Body of pancreas (tissue), 4 donors: ENCODE data around the gene SNRPD3.

Experiments used
- POLR2A ChIP-seq, 3 donors: fragments of 450-650 bp; IDR thresholded peaks; one replicate each; pipeline ENCODE4 v1.6.1; 2016; ENCODE audit warnings: antibody characterized with exemption in 3 of 3, mild to moderate bottlenecking in 2 of 3
- TF ChIP-seq, protein P1 (sequence below), 7 experiments: fragments of 450-650 bp in 4 of 7; fragments of 200-600 bp in 3 of 7; sonication (generic) in 3 of 7; IDR thresholded peaks; one replicate each; pipeline ENCODE4 v1.5.1; 2016 to 2019; ENCODE audit warnings: antibody characterized with exemption in 7 of 7

DNA sequence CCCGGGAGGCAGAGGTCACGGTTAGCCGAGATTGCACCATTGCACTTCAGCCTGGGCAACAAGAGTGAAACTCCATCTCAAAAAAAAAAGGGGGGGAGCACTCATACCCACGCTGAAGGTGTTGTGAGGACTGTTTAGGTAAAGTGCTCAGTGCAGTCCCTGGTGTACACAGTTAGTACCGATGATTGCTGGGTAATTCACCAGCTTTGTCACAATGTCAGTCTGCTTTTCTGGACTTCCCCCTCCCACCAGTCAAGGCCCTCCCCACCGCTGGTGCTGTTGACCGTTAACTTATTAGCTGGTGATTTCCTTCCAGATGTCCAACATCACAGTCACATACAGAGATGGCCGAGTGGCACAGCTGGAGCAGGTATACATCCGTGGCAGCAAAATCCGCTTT, 11.9 kb downstream of the SNRPD3 start:
- TF ChIP-seq, protein P1, sequence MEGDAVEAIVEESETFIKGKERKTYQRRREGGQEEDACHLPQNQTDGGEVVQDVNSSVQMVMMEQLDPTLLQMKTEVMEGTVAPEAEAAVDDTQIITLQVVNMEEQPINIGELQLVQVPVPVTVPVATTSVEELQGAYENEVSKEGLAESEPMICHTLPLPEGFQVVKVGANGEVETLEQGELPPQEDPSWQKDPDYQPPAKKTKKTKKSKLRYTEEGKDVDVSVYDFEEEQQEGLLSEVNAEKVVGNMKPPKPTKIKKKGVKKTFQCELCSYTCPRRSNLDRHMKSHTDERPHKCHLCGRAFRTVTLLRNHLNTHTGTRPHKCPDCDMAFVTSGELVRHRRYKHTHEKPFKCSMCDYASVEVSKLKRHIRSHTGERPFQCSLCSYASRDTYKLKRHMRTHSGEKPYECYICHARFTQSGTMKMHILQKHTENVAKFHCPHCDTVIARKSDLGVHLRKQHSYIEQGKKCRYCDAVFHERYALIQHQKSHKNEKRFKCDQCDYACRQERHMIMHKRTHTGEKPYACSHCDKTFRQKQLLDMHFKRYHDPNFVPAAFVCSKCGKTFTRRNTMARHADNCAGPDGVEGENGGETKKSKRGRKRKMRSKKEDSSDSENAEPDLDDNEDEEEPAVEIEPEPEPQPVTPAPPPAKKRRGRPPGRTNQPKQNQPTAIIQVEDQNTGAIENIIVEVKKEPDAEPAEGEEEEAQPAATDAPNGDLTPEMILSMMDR (IDR thresholded peaks at IDR 0.05), result no peak
- TF ChIP-seq POLR2A (IDR thresholded peaks at IDR 0.05), result no peak
